OCI-LY7 (cell line): ENCODE results near the gene UACA. TPM values are rescaled to one million over a fixed set of nuclear protein-coding genes. Genes with fewer than 3 reads are reported as not detected.

ENCODE experiments used
- BruUV-seq: library from RNA; stranded (reverse); fragments of 400-500 nt; replicated peaks from 2 replicates; lab custom pipeline; 2021; lab: Mats Ljungman, UMichigan
- CTCF ChIA-PET: fragments of 300-600 bp; sonication (Branson Sonifier 250); formaldehyde crosslinking; loops from one replicate; lab custom pipeline; 2022; ENCODE audit warnings: antibody characterized with exemption; ENCODE audit not compliant: unreplicated experiment; lab: Charles Lee
- POLR2A ChIA-PET: fragments of 300-600 bp; sonication (Branson Sonifier 250); formaldehyde crosslinking; loops from one replicate; lab custom pipeline; 2022; ENCODE audit warnings: antibody characterized with exemption; lab: Charles Lee
- DNase-seq: peaks from one replicate; pipeline ENCODE4 v3.0.0-alpha.2; 2015; ENCODE audit warnings: low spot score
- H2AFZ ChIP-seq: fragments of 200-600 bp; sonication (generic), shearing (Covaris generic); 2 replicates; pipeline ENCODE4 v1.6.1; 2014; ENCODE audit warnings: mild to moderate bottlenecking, antibody characterized with exemption, low read length, moderate library complexity
- H3K27ac ChIP-seq: fragments of 200-600 bp; sonication (generic); 2 replicates; pipeline ENCODE4 v1.5.1; 2014; ENCODE audit warnings: mixed run types, low read depth, mild to moderate bottlenecking, moderate library complexity, low read length, inconsistent platforms; ENCODE audit not compliant: poor library complexity, severe bottlenecking
- H3K36me3 ChIP-seq: fragments of 200-600 bp; sonication (generic); 2 replicates; pipeline ENCODE4 v1.6.1; 2014; ENCODE audit warnings: mild to moderate bottlenecking, antibody characterized with exemption, low read length, moderate library complexity, mixed read lengths; ENCODE audit not compliant: insufficient read depth
- H3K4me1 ChIP-seq: fragments of 200-600 bp; sonication (generic); 2 replicates; pipeline ENCODE4 v1.5.1; 2014; ENCODE audit warnings: mild to moderate bottlenecking, low read length; ENCODE audit not compliant: insufficient read depth, poor library complexity, severe bottlenecking
- H3K4me2 ChIP-seq: fragments of 200-600 bp; sonication (generic); 2 replicates; pipeline ENCODE4 v1.6.1; 2014; ENCODE audit warnings: mild to moderate bottlenecking, low read length
- H3K4me3 ChIP-seq: fragments of 200-600 bp; sonication (generic); 2 replicates; pipeline ENCODE4 v1.5.1; 2014; ENCODE audit warnings: mild to moderate bottlenecking, low read depth, low read length; ENCODE audit not compliant: poor library complexity, severe bottlenecking
- H3K79me2 ChIP-seq: fragments of 200-600 bp; sonication (generic); 2 replicates; pipeline ENCODE4 v1.6.1; 2016; ENCODE audit warnings: low read depth, mild to moderate bottlenecking, low read length, moderate library complexity, mixed read lengths; ENCODE audit not compliant: insufficient read depth
- H3K9me2 ChIP-seq: fragments of 200-600 bp; sonication (generic); 2 replicates; pipeline ENCODE4 v1.6.1; 2016; ENCODE audit warnings: mild to moderate bottlenecking, low read length, mixed read lengths; ENCODE audit not compliant: insufficient read depth
- H3K9me3 ChIP-seq: fragments of 200-600 bp; sonication (generic); 2 replicates; pipeline ENCODE4 v1.6.1; 2014; ENCODE audit warnings: mild to moderate bottlenecking, mixed run types, low read length, mixed read lengths
- H4K20me1 ChIP-seq: fragments of 200-600 bp; sonication (generic); 2 replicates; pipeline ENCODE4 v1.6.1; 2014; ENCODE audit warnings: mild to moderate bottlenecking, antibody characterized with exemption, low read length, moderate library complexity, mixed read lengths; ENCODE audit not compliant: insufficient read depth
- EZH2phosphoT487 ChIP-seq: fragments of 200-600 bp; sonication (generic); IDR thresholded peaks from 2 replicates; pipeline ENCODE4 v1.6.1; 2018; ENCODE audit warnings: low read depth, borderline replicate concordance, mild to moderate bottlenecking, mixed run types, antibody characterized with exemption, low read length, moderate library complexity, mixed read lengths
- intact Hi-C: fragments of 100-400 bp; cut with micrococcal nuclease; formaldehyde crosslinking; loops from one replicate; pipeline ENCODE4 v1.10.0; 2022; ENCODE audit not compliant: unreplicated experiment
- total RNA-seq, 2 experiments: library from RNA; depleted of rRNA in 1 of 2; stranded (reverse); fragments of >200 nt in 1 of 2; shearing (Covaris generic) in 1 of 2; gene quantifications; 2 replicates each; pipeline ENCODE4 v1.2.3, GENCODE V29; 2014 to 2022
- TF ChIP-seq, protein P1 (sequence below): fragments of 200-600 bp; sonication (generic); conservative IDR thresholded peaks from 2 replicates; pipeline ENCODE4 v1.5.1; 2014; ENCODE audit warnings: mild to moderate bottlenecking, antibody characterized with exemption, low read length, moderate library complexity, mixed read lengths

The UACA gene
- total RNA-seq, 2 experiments from 2014 or later = not detected

DNA sequence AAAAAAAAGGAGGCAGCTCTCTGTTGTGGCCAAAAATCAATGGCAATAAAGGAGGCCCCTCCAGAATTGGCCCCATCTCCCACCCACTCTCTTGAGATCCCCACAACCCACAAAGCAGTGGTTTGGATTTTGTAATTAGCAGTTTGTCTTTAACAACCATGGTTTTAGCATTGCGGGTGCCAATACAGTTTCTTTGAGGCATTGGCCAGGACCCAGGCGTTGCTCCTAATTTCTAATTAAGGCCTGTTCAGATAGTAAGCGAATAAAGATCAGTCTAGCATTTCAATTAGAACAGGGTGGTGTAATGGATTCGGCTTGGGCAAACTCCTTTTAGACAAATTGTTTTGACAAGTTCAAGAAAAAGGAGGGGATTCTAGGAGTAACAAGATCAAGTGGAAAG, 23.6 kb upstream of the UACA start:
- Histone ChIP-seq H3K9me3 (no peaks in the 10 kb centered on the region), H3K4me2 (no peak overlapping the region), H3K4me1 (no peaks in the 10 kb centered on the region), H2AFZ (no peak overlapping the region), H3K27ac (no peak overlapping the region), H3K4me3 (no peak overlapping the region), H3K9me2 (no peaks in the 10 kb centered on the region), H4K20me1 (no peaks in the 10 kb centered on the region), H3K79me2 (no peaks in the 10 kb centered on the region), H3K36me3 (no peaks in the 10 kb centered on the region)
- no peak for TF ChIP-seq EZH2phosphoT487
- TF ChIP-seq, protein P1, sequence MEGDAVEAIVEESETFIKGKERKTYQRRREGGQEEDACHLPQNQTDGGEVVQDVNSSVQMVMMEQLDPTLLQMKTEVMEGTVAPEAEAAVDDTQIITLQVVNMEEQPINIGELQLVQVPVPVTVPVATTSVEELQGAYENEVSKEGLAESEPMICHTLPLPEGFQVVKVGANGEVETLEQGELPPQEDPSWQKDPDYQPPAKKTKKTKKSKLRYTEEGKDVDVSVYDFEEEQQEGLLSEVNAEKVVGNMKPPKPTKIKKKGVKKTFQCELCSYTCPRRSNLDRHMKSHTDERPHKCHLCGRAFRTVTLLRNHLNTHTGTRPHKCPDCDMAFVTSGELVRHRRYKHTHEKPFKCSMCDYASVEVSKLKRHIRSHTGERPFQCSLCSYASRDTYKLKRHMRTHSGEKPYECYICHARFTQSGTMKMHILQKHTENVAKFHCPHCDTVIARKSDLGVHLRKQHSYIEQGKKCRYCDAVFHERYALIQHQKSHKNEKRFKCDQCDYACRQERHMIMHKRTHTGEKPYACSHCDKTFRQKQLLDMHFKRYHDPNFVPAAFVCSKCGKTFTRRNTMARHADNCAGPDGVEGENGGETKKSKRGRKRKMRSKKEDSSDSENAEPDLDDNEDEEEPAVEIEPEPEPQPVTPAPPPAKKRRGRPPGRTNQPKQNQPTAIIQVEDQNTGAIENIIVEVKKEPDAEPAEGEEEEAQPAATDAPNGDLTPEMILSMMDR = no peak
- POLR2A ChIA-PET = interaction anchor here (0.8 kb wide), 1 partner anchor 794 kb away, joined by 3 read pairs; no protein-coding TSS in a partner anchor
- no TSS peak for BruUV-seq
- no peak for DNase-seq
- intact Hi-C loops = no loop called here
- CTCF ChIA-PET = no interaction called here

DNA sequence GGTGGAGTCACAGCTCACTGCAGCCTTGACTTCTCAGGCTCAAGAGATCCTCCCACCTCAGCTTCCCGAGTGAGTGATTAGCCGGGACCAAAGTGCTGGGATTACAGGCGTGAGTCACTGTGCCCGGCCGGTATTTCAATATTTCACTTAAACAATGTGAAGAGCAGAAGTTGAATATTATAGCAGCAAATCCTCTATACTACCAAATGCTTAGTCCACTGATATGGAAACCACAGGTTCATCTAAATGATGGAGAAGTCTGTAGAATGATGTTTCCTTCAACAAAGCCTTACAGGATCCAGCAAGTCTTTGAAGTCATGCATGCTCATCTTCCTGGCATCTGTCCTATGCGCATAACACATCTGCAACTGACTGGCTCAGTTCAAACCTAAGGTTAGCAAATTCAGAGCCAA, 20.3 kb upstream of the UACA start:
- no TSS peak for BruUV-seq
- CTCF ChIA-PET = no interaction called here
- Histone ChIP-seq H3K4me3 (no peak overlapping the region), H3K9me2 (no peaks in the 10 kb centered on the region), H3K4me2 (no peak overlapping the region), H3K27ac (no peak overlapping the region), H2AFZ (no peak overlapping the region), H3K36me3 (no peaks in the 10 kb centered on the region), H3K4me1 (no peaks in the 10 kb centered on the region), H4K20me1 (no peaks in the 10 kb centered on the region), H3K79me2 (no peaks in the 10 kb centered on the region), H3K9me3 (no peaks in the 10 kb centered on the region)
- intact Hi-C loops = no loop called here
- no peak for DNase-seq
- TF ChIP-seq, protein P1 = no peak
- no peak for TF ChIP-seq EZH2phosphoT487
- POLR2A ChIA-PET = no interaction called here

DNA sequence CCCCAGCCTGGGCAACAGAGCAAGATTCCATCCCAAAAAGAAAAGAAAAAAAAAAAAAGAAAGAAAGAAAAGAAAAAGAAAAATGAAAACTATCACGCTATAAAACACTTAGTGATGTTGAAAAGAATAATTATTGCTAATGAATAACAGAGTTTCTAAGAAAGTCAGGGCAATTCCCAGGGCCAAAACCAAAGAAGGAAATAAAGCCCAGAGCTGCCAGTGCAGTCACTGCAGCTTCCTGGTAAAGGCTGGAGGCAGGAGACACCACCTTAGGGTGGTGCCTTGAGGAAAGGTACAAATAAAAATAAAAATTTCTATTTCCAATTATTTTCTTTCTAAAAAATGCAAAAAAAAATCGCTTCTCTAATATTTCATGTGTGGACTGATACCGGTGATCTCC, 19.7 kb upstream of the UACA start:
- no peaks in the 10 kb centered on the region for H3K9me3 ChIP-seq
- no peak overlapping the region for H3K4me2 ChIP-seq
- no peaks in the 10 kb centered on the region for H4K20me1 ChIP-seq
- ChIA-PET CTCF (no interaction called here), POLR2A (no interaction called here)
- H3K79me2 ChIP-seq = no peaks in the 10 kb centered on the region
- no peak overlapping the region for H3K27ac ChIP-seq
- DNase-seq = no peak
- H3K9me2 ChIP-seq = no peaks in the 10 kb centered on the region
- TF ChIP-seq, protein P1 = no peak
- TF ChIP-seq EZH2phosphoT487 = no peak
- H3K4me1 ChIP-seq = no peaks in the 10 kb centered on the region
- H3K4me3 ChIP-seq = no peak overlapping the region
- no TSS peak for BruUV-seq
- no peak overlapping the region for H2AFZ ChIP-seq
- intact Hi-C loops = no loop called here
- no peaks in the 10 kb centered on the region for H3K36me3 ChIP-seq
